ENCODE data around the gene OSER1. TPM values are rescaled to one million over a fixed set of nuclear protein-coding genes. Genes with fewer than 3 reads are reported as not detected.

The OSER1 gene
- total and polyA plus RNA-seq, 3 donors from 2014 or later = 79.0 to 195 (median 80.4) TPM

DNA sequence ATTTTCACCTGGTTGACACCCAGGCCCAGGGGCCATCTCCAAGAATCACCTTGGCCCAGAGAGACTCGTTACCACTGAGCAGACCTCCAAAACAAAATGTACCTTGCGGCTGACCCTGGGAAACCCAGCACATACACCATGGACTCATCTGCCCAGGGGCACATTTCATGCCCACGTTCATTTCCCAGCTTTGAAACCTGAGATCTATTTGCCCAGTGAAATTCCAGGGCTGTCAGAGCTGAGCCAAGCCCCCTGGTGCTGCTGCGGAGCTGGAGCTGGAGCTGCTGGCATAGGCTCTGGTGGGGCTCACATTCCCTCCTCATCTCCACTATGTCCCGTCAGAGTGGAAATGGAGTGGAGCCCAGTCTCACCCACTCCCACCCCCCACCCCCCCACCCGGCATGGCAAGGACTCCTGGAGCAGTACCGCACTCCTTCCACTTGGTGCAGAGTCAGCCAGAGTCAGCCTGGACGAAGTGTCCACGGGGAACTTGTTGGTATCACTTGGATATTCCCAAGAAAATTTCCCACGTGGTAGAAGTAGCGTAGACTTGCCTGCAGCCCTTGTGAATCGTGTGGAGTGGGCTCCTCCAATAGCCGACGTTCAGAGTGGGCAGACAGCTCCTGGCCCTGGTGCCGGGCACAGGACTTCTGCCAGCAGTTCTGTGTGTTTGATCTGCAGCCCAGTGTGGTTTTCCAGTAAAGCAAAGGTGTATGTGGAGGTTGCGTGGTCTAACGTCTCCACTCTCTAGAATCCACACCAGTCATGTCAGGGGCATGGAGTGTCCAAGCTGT is 18.1 kb upstream of the OSER1 start:
- no peaks in the 10 kb centered on the region for H3K4me1 ChIP-seq
- H3K9me3 ChIP-seq = no peaks in the 10 kb centered on the region
- TF ChIP-seq, protein P1, sequence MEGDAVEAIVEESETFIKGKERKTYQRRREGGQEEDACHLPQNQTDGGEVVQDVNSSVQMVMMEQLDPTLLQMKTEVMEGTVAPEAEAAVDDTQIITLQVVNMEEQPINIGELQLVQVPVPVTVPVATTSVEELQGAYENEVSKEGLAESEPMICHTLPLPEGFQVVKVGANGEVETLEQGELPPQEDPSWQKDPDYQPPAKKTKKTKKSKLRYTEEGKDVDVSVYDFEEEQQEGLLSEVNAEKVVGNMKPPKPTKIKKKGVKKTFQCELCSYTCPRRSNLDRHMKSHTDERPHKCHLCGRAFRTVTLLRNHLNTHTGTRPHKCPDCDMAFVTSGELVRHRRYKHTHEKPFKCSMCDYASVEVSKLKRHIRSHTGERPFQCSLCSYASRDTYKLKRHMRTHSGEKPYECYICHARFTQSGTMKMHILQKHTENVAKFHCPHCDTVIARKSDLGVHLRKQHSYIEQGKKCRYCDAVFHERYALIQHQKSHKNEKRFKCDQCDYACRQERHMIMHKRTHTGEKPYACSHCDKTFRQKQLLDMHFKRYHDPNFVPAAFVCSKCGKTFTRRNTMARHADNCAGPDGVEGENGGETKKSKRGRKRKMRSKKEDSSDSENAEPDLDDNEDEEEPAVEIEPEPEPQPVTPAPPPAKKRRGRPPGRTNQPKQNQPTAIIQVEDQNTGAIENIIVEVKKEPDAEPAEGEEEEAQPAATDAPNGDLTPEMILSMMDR (IDR thresholded peaks at IDR 0.05) = no peak
- TF ChIP-seq POLR2A (IDR thresholded peaks at IDR 0.05) = no peak
- no peak overlapping the region for H3K27ac ChIP-seq
- H3K27me3 ChIP-seq = no peaks in the 10 kb centered on the region
- intact Hi-C loops (cut with DNase I; ENCODE audit: low total_unique reads) = no loop called here
- WGBS, 2 donors = 82 to 87% methylated on average over 17 of the region's 17 CpGs
- DNase-seq = no peak
- H3K4me3 ChIP-seq = no peak overlapping the region
- no peaks in the 10 kb centered on the region for H3K36me3 ChIP-seq (ENCODE audit: low read depth, missing control alignments)

DNA sequence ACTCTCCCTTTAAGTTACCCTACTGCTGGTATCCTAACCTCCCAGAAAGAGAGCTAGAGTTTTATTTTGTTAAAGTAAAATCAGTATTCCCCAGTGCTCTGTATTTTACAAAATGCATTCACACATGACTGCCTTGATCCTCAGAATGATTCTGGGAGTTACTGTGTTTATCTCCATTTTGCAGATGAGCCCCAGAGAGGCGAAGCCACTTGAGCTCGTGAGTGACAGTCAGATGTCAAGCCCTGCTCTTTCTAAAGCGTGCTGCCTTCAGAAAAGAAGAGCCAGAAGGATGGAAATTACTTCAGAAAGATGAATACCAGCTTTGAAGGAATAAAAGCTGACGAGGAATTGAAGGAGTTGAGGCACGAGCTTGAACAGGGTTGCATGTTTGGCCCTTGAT is 14.1 kb upstream of the OSER1 start:
- Histone ChIP-seq H3K4me1 (no peaks in the 10 kb centered on the region), H3K4me3 (no peak overlapping the region), H3K9me3 (no peaks in the 10 kb centered on the region), H3K36me3 (ENCODE audit: low read depth, missing control alignments) (no peaks in the 10 kb centered on the region), H3K27ac (no peak overlapping the region), H3K27me3 (no peaks in the 10 kb centered on the region)
- WGBS, 2 donors = 89 to 91% methylated on average over 5 of the region's 5 CpGs
- DNase-seq = no peak
- intact Hi-C loops (cut with DNase I; ENCODE audit: low total_unique reads) = no loop called here
- TF ChIP-seq, protein P1 (IDR thresholded peaks at IDR 0.05) = no peak
- no peak for TF ChIP-seq POLR2A (IDR thresholded peaks at IDR 0.05)

DNA sequence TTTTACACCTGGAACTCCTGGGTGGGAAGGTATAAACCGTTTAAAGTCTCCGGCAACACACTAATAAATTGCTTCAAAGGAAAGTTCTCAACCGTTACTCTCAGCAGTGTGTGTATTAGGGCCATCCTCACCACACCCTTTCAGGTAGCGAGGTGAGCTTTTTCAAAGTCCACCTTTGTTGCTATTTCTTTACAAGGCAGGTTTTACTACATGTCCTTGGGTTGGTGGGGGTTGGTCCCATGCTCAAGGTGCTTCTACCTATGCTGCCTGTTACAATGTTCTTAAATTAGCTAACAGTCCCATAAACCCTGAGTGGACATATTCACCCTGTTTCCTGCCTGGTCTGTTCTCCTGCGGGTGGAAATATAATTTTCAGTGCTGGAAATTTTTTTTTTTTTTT is 13.2 kb upstream of the OSER1 start:
- H3K4me3 ChIP-seq = no peak overlapping the region
- no peak for TF ChIP-seq POLR2A (IDR thresholded peaks at IDR 0.05)
- TF ChIP-seq, protein P1 (IDR thresholded peaks at IDR 0.05) = no peak
- intact Hi-C loops (cut with DNase I; ENCODE audit: low total_unique reads) = no loop called here
- DNase-seq = no peak
- H3K4me1 ChIP-seq = no peaks in the 10 kb centered on the region
- no peaks in the 10 kb centered on the region for H3K9me3 ChIP-seq
- WGBS, 2 donors = 79 to 90% methylated on average over 5 of the region's 5 CpGs
- H3K27ac ChIP-seq = no peak overlapping the region
- no peaks in the 10 kb centered on the region for H3K36me3 ChIP-seq (ENCODE audit: low read depth, missing control alignments)
- no peaks in the 10 kb centered on the region for H3K27me3 ChIP-seq

DNA sequence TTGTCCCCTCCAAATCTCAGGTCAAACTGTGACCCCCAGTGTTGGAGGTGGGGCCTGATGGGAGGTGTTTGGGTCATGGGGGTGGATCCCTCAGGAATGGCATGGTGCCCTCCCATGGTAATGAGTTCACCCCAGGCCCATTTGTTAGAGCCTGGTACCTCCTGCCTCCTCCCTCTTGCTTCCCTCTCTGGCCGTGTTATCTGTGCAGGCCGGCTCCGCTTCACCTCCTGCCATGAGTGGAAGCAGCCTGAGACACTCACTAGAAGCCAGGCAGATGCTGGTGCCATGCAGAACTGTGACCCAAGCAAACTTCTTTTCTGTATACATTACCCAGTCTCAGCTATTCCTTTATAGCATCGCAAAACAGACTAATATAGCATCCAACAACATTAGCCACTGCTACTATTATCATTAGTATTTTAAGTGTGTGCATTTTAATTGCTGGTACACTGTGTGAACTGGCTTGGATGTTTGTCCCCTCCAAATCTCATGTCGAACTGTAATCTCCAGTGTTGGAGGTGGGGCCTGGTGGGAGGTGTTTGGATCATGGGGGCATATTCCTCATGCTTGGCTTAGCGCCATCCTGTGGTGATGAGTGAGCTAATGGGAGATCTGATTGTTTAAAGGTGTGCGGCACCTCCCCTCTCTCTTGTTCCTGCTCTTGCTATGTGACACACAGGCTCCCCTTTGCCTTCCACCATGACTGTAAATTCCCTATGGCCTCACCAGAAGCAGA is 12.2 kb upstream of the OSER1 start:
- no peaks in the 10 kb centered on the region for H3K9me3 ChIP-seq
- intact Hi-C loops (cut with DNase I; ENCODE audit: low total_unique reads) = no loop called here
- no peak overlapping the region for H3K27ac ChIP-seq
- 64 to 71% methylated on average over 7 of the region's 7 CpGs for WGBS, 2 donors
- no peaks in the 10 kb centered on the region for H3K27me3 ChIP-seq
- H3K36me3 ChIP-seq (ENCODE audit: low read depth, missing control alignments) = no peaks in the 10 kb centered on the region
- TF ChIP-seq, protein P1 (IDR thresholded peaks at IDR 0.05) = no peak
- TF ChIP-seq POLR2A (IDR thresholded peaks at IDR 0.05) = no peak
- peaks cover 6% of the 10 kb centered on the region for H3K4me1 ChIP-seq
- DNase-seq = no peak
- no peak overlapping the region for H3K4me3 ChIP-seq

Measured in testis (tissue), 3 donors.